ENCODE results near the gene GGT6. TPM values are rescaled to one million over a fixed set of nuclear protein-coding genes. Genes with fewer than 3 reads are reported as not detected.

The GGT6 gene
- total and polyA plus RNA-seq, 5 donors from 2014 or later, result not detected

DNA sequence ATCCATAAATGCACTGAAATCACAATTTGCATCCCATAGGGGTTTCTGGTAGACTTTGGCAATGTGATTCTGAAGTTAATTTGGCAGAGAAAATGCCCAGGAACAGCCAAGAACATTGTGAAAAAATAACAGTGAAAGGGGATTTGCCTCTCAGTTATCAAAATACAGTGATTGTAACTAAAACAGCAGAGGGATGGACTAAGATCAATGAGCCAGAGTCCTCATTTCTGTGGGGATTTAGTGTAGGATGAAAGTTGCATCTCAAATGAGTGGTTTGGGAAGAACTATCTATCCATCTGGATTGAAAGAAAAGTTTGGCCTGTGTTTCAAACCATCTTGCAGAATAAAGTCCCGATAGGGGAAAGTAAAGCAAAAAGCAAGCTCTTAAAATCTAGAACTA, 33.2 kb downstream of the GGT6 start:
- Mint-ChIP-seq H3K4me1 (no peaks in the 10 kb centered on the region), H3K27me3 (peaks cover 4% of the 10 kb centered on the region), H3K36me3 (no peaks in the 10 kb centered on the region), H3K4me3 (no peak overlapping the region), H3K27ac (no peak overlapping the region), H3K9me3 (peaks cover 0 to 1% (median 0%) of the 10 kb centered on the region in 7 donors)
- Histone ChIP-seq H3K4me3 (ENCODE audit: low read depth, low read length) (no peak overlapping the region), H3K4me1 (ENCODE audit: control insufficient read depth, insufficient read depth, low read length, poor library complexity, severe bottlenecking) (no peaks in the 10 kb centered on the region), H3K36me3 (ENCODE audit: control insufficient read depth, insufficient read depth, low read length) (no peaks in the 10 kb centered on the region), H3K9me3 (ENCODE audit: control insufficient read depth in 2 of 2, low read length in 2 of 2) (no peaks in the 10 kb centered on the region), H3K27ac (ENCODE audit: insufficient read depth, low read length, poor library complexity, severe bottlenecking) (no peak overlapping the region), H3K27me3 (ENCODE audit: control insufficient read depth, insufficient read depth, low read length) (no peaks in the 10 kb centered on the region)
- ATAC-seq (ENCODE audit: low read depth in 2 of 2), result no peak
- no peak for DNase-seq

DNA sequence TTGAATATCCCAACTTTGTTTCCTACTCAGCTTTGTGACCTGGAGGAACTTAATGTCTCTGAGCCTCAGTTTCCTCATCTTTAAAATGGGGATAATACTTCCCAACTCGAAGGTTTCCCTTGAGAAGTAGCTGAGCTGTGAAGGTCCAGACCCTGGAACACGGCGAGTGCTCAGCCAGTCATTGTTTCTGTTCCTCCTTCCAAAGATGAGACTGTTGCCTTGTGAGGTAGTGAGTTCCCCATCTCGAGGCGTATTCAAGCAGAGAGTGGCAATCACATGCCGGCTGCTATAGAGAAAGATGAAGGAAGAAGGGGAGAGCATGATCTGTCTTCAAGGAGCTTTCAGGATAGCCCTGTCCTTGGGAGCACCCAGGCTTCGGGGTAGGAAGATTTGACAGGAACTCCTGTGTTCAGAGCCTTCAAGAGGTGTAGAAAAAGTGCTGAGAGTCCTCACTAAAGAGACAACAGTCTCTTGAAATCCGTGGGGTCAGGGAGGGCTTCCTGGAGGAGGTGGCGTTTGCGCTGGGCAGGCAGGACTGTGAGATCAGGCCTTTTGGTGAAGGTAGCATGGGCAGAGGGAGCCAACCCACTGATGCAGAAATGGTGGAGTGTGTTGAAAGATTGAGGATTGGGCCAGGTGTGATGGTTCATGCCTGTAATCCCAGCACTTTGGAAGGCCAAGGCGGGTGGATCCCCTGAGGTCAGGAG, 34.5 kb downstream of the GGT6 start:
- H3K4me3 Mint-ChIP-seq, result no peak overlapping the region
- no peaks in the 10 kb centered on the region for H3K36me3 Mint-ChIP-seq
- H3K27ac ChIP-seq (ENCODE audit: insufficient read depth, low read length, poor library complexity, severe bottlenecking), result no peak overlapping the region
- no peaks in the 10 kb centered on the region for H3K9me3 ChIP-seq (ENCODE audit: control insufficient read depth in 2 of 2, low read length in 2 of 2)
- peaks cover 0 to 1% (median 0%) of the 10 kb centered on the region in 7 donors for H3K9me3 Mint-ChIP-seq
- no peaks in the 10 kb centered on the region for H3K36me3 ChIP-seq (ENCODE audit: control insufficient read depth, insufficient read depth, low read length)
- no peaks in the 10 kb centered on the region for H3K27me3 ChIP-seq (ENCODE audit: control insufficient read depth, insufficient read depth, low read length)
- no peak for ATAC-seq (ENCODE audit: low read depth in 2 of 2)
- H3K27me3 Mint-ChIP-seq, result peaks cover 4% of the 10 kb centered on the region
- no peak overlapping the region for H3K27ac Mint-ChIP-seq
- no peaks in the 10 kb centered on the region for H3K4me1 Mint-ChIP-seq
- H3K4me1 ChIP-seq (ENCODE audit: control insufficient read depth, insufficient read depth, low read length, poor library complexity, severe bottlenecking), result no peaks in the 10 kb centered on the region
- no peak overlapping the region for H3K4me3 ChIP-seq (ENCODE audit: low read depth, low read length)
- no peak for DNase-seq

DNA sequence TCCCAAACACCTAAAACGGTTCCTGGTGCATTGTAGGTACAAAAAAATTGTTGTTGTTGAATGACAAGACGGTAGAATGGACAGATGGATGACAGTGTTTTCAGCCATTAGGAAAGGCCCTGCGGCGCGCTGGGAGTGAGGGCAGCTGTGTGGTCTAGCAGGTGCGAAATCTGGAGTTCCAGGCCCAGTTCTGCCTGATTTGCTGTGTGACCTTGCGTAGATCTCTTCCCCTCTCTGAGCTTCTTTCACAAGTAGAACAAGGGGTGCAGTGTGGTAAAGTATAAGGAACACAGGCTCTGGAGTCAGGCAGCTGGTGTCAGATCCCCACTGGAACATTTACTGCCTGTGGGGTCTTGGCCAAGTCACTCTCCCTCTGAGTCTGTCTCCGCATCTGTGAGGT, 36.4 kb downstream of the GGT6 start:
- Histone ChIP-seq H3K9me3 (ENCODE audit: control insufficient read depth in 2 of 2, low read length in 2 of 2) (no peaks in the 10 kb centered on the region), H3K4me3 (ENCODE audit: low read depth, low read length) (no peak overlapping the region), H3K4me1 (ENCODE audit: control insufficient read depth, insufficient read depth, low read length, poor library complexity, severe bottlenecking) (no peaks in the 10 kb centered on the region), H3K36me3 (ENCODE audit: control insufficient read depth, insufficient read depth, low read length) (no peaks in the 10 kb centered on the region), H3K27ac (ENCODE audit: insufficient read depth, low read length, poor library complexity, severe bottlenecking) (no peak overlapping the region), H3K27me3 (ENCODE audit: control insufficient read depth, insufficient read depth, low read length) (no peaks in the 10 kb centered on the region)
- Mint-ChIP-seq H3K27ac (no peak overlapping the region), H3K36me3 (no peaks in the 10 kb centered on the region), H3K27me3 (peaks cover 4% of the 10 kb centered on the region), H3K9me3 (peaks cover 0 to 1% (median 0%) of the 10 kb centered on the region in 7 donors), H3K4me1 (no peaks in the 10 kb centered on the region), H3K4me3 (no peak overlapping the region)
- no peak for DNase-seq
- no peak for ATAC-seq (ENCODE audit: low read depth in 2 of 2)

DNA sequence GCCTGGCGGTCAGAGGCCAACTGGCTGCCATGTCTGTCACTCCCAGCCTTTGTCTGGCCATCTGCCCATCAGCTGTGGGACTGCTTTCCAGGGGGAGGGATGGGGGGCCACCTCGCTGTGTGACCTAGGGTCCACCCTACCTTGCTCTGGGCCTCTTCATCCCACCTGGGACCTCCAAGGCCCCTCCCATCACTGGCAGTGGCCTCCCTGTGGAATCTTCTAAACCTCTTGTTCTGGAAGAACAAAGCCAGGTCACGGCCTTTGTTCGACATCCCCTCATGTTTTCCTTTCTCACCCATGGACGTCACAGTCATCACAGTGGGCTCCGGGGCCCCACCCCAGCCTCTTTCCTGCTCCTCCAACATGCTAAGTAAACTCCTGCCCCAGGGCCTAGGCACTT, 37.7 kb downstream of the GGT6 start:
- Mint-ChIP-seq H3K27me3 (peaks cover 4% of the 10 kb centered on the region), H3K27ac (peak overlapping the region in 1 of 3 donors; percentile 60), H3K36me3 (no peaks in the 10 kb centered on the region), H3K4me1 (no peaks in the 10 kb centered on the region), H3K9me3 (peaks cover 0 to 1% (median 0%) of the 10 kb centered on the region in 7 donors), H3K4me3 (no peak overlapping the region)
- Histone ChIP-seq H3K27me3 (ENCODE audit: control insufficient read depth, insufficient read depth, low read length) (no peaks in the 10 kb centered on the region), H3K27ac (ENCODE audit: insufficient read depth, low read length, poor library complexity, severe bottlenecking) (no peak overlapping the region), H3K36me3 (ENCODE audit: control insufficient read depth, insufficient read depth, low read length) (no peaks in the 10 kb centered on the region), H3K4me1 (ENCODE audit: control insufficient read depth, insufficient read depth, low read length, poor library complexity, severe bottlenecking) (peaks cover 3% of the 10 kb centered on the region), H3K4me3 (ENCODE audit: low read depth, low read length) (no peak overlapping the region), H3K9me3 (ENCODE audit: control insufficient read depth in 2 of 2, low read length in 2 of 2) (no peaks in the 10 kb centered on the region)
- no peak for DNase-seq
- ATAC-seq (ENCODE audit: low read depth in 2 of 2), result no peak

DNA sequence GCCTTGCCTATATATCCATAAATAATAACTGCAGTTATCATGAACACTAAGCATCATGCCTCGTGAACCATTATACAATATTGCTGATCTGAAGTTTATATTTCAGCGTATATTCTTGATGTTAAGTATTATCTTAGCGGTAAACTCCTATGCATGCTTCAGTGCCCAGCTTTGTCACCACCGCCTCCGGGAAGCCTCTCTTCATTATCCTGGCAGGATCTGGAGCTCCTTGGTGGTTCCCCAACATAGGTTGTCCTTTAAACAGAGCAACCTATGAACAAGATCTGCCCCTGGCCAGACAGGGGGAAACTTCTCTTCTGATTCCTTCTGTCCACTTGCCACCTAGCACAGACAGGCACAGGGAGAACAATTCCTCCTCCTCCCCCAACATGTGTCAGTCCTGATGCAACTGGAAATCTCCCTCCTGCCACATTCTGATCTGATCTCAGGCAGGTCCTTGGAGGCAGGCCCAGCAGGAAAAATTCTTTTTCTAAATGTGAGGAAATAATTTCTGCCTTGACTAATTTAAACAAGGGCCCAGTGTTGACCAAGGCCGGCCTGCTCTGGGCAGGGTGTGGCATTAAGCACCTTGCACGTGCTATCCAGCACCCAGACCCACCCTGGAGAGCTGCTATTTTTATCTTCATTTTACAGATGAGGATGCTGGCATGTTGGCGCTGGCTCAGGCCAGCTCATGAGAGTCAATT, 39.3 kb downstream of the GGT6 start:
- no peak overlapping the region for H3K27ac ChIP-seq (ENCODE audit: insufficient read depth, low read length, poor library complexity, severe bottlenecking)
- no peaks in the 10 kb centered on the region for H3K9me3 ChIP-seq (ENCODE audit: control insufficient read depth in 2 of 2, low read length in 2 of 2)
- no peak overlapping the region for H3K4me3 ChIP-seq (ENCODE audit: low read depth, low read length)
- no peaks in the 10 kb centered on the region for H3K27me3 ChIP-seq (ENCODE audit: control insufficient read depth, insufficient read depth, low read length)
- DNase-seq (no peak), ATAC-seq (ENCODE audit: low read depth in 2 of 2) (no peak)
- peak overlapping the region in 1 of 3 donors; percentile 60 for H3K27ac Mint-ChIP-seq
- no peak overlapping the region for H3K4me3 Mint-ChIP-seq
- peaks cover 3% of the 10 kb centered on the region for H3K4me1 ChIP-seq (ENCODE audit: control insufficient read depth, insufficient read depth, low read length, poor library complexity, severe bottlenecking)
- no peaks in the 10 kb centered on the region for H3K4me1 Mint-ChIP-seq
- no peaks in the 10 kb centered on the region for H3K36me3 Mint-ChIP-seq
- H3K9me3 Mint-ChIP-seq, result peaks cover 0 to 1% (median 0%) of the 10 kb centered on the region in 7 donors
- H3K36me3 ChIP-seq (ENCODE audit: control insufficient read depth, insufficient read depth, low read length), result no peaks in the 10 kb centered on the region
- H3K27me3 Mint-ChIP-seq, result no peaks in the 10 kb centered on the region

DNA sequence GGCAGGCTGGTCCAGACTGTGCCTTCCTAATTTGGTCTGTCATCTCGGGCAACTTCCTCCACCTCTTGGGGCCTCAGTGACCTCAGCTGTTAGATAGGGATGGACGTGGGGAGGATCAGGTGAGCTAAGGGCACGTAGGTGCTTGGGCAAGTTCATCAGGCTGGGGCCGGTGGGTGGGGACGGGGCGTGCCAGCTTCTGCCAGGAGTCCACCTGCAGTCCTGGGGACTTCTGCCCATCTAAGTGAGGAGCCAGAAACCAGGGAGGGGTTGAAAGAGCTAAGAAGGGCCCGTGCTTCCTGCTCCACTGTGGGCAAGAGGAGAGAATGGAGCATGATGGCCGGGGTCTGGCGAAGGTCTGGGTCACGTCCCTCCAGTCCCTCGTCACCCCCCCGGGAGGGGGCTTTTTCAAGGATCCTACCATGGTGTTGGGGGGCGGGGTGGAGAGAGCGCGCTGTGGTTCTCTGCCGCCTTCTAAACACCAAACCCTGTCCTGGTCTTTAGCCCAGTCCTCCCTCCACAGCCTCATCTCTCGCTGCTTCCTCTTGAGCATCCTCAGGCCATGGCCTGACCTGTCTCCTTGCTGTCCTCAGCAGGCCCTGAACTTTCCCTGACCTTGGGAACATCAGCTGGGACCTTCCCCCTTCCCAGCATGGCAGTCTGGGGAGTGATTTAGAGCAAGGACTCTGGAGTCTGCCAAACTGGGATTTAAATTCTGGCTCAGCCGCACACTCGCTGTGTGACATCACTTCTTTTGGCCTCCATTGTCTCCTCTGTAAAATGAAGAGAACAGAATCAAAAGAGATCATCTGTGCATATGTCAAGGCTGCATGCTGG, 40.1 kb downstream of the GGT6 start:
- Mint-ChIP-seq H3K27ac (no peak overlapping the region), H3K36me3 (no peaks in the 10 kb centered on the region), H3K4me1 (no peaks in the 10 kb centered on the region), H3K4me3 (no peak overlapping the region), H3K9me3 (peaks cover 0 to 1% (median 0%) of the 10 kb centered on the region in 7 donors), H3K27me3 (no peaks in the 10 kb centered on the region)
- no peaks in the 10 kb centered on the region for H3K9me3 ChIP-seq (ENCODE audit: control insufficient read depth in 2 of 2, low read length in 2 of 2)
- H3K27me3 ChIP-seq (ENCODE audit: control insufficient read depth, insufficient read depth, low read length), result no peaks in the 10 kb centered on the region
- H3K27ac ChIP-seq (ENCODE audit: insufficient read depth, low read length, poor library complexity, severe bottlenecking), result no peak overlapping the region
- peaks cover 3% of the 10 kb centered on the region for H3K4me1 ChIP-seq (ENCODE audit: control insufficient read depth, insufficient read depth, low read length, poor library complexity, severe bottlenecking)
- H3K36me3 ChIP-seq (ENCODE audit: control insufficient read depth, insufficient read depth, low read length), result no peaks in the 10 kb centered on the region
- ATAC-seq (ENCODE audit: low read depth in 2 of 2) (no peak), DNase-seq (no peak)
- H3K4me3 ChIP-seq (ENCODE audit: low read depth, low read length), result no peak overlapping the region

DNA sequence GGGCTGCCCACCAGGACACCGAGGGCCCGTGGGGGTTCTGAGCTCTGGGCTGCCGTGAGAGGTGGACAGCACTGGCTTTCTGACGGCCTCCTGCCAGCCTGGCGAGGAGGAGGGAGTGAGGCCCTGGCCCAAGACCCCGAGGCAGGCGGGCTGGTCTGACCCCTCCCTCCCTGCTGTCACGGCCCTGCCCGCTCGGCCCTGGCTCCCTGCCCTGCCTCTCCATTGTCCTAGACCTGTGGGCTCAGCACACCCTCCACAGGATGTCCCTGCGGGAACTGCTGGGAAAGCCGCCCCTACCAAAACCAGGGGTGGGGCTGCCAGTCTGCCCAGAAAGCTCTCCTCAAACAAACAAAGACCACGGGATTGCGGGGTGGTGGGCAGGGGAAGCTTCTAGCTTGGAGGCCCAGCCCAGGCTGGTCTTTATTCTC, 41.0 kb downstream of the GGT6 start:
- Histone ChIP-seq H3K9me3 (ENCODE audit: control insufficient read depth in 2 of 2, low read length in 2 of 2) (no peaks in the 10 kb centered on the region), H3K4me3 (ENCODE audit: low read depth, low read length) (no peak overlapping the region), H3K36me3 (ENCODE audit: control insufficient read depth, insufficient read depth, low read length) (no peaks in the 10 kb centered on the region), H3K27ac (ENCODE audit: insufficient read depth, low read length, poor library complexity, severe bottlenecking) (no peak overlapping the region), H3K4me1 (ENCODE audit: control insufficient read depth, insufficient read depth, low read length, poor library complexity, severe bottlenecking) (peaks cover 3% of the 10 kb centered on the region), H3K27me3 (ENCODE audit: control insufficient read depth, insufficient read depth, low read length) (no peaks in the 10 kb centered on the region)
- no peaks in the 10 kb centered on the region for H3K36me3 Mint-ChIP-seq
- no peak overlapping the region for H3K27ac Mint-ChIP-seq
- no peaks in the 10 kb centered on the region for H3K4me1 Mint-ChIP-seq
- DNase-seq (no peak), ATAC-seq (ENCODE audit: low read depth in 2 of 2) (no peak)
- no peak overlapping the region for H3K4me3 Mint-ChIP-seq
- peaks cover 0 to 1% (median 0%) of the 10 kb centered on the region in 7 donors for H3K9me3 Mint-ChIP-seq
- no peaks in the 10 kb centered on the region for H3K27me3 Mint-ChIP-seq
